HG03097 (cell line): Measurements from ENCODE around the gene LRIT3.

ENCODE experiments used
- ATAC-seq: cut with Tn5 transposase; IDR thresholded peaks from one replicate; pipeline ENCODE4 v1.9.1; 2021; ENCODE audit not compliant: unreplicated experiment, low FRiP score

Gene LRIT3

DNA sequence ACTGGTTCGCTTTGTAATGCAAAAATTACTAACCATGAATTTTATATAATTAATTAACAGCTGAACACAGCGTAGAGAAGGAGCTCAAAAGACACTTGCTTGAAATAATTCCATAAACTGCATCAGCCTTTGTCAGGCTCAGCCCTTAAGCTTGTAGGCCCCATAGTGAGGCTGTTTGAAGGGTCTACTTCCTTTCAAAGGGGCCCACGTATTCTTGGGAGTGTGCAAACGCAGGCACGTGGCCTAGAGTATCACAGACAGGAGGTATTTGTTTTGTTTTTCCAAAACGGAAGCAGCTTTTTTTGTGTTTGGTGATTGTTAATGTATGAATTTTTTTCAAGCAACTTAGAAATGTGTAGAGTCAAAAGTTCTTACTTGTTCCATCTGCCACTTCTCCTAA, 39.2 kb downstream of the LRIT3 start:
- no peak for ATAC-seq

- no peak for ATAC-seq
Observed at GRCh38 chr4:109890076-109890475, 42.2 kb downstream of the LRIT3 start.

GRCh38 chr4:109902559-109903251, 54.8 kb downstream of the LRIT3 start:
- no peak for ATAC-seq

GRCh38 chr4:109908731-109909130, 60.8 kb downstream of the LRIT3 start:
- no peak for ATAC-seq

- ATAC-seq, result no peak
Observed at GRCh38 chr4:109910256-109910655, 62.3 kb downstream of the LRIT3 start.

DNA sequence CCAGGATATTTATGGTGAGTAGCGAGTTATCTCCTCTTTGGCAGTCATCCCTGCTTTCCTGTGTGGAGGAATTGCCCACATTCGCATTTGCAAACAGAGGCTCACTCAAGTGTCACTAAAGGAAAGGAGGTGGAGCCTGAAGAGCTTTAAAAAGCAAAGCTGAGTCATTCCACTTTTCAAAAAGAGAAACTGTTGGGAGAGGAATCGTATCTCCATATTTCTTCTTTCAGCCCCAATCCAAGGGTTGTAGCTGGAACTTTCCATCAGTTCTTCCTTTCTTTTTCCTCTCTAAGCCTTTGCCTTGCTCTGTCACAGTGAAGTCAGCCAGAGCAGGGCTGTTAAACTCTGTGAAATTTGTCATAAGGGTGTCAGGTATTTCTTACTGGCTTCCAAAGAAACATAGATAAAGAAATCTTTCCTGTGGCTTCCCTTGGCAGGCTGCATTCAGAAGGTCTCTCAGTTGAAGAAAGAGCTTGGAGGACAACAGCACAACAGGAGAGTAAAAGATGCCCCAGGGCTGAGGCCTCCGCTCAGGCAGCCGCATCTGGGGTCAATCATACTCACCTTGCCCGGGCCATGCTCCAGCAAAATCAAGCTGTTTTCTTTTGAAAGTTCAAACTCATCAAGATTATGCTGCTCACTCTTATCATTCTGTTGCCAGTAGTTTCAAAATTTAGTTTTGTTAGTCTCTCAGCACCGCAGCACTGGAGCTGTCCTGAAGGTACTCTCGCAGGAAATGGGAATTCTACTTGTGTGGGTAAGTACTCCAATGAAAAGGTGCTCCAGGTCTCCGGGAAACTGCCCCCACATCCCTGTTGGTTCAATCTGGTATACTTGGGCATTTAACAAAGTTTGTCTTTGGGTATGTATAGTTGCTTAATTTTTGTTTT, 65.0 kb downstream of the LRIT3 start, which contains the start of gene EGF:
EGF (plus strand) TSS at position 178 of the 890 bp plus-strand sequence; CDS start at position 631, 453 bp downstream.
- no peak for ATAC-seq

GRCh38 chr4:109913596-109914241, 65.8 kb downstream of the LRIT3 start:
- no peak for ATAC-seq

GRCh38 chr4:109914322-109914721, 66.4 kb downstream of the LRIT3 start:
- no peak for ATAC-seq

- no peak for ATAC-seq
Observed at GRCh38 chr4:109915385-109916026, 67.6 kb downstream of the LRIT3 start.

- ATAC-seq, result no peak
Observed at GRCh38 chr4:109916027-109916409, 68.1 kb downstream of the LRIT3 start.

GRCh38 chr4:109921384-109921808, 73.5 kb downstream of the LRIT3 start:
- no peak for ATAC-seq
